Calu3 (cell line): ENCODE data around the gene MMP23B. TPM values are rescaled to one million over a fixed set of nuclear protein-coding genes. Genes with fewer than 3 reads are reported as not detected.

ENCODE experiments used
- BruUV-seq: library from RNA; stranded (reverse); fragments of 400-500 nt; replicated peaks from 2 replicates; lab custom pipeline; 2021; lab: Mats Ljungman, UMichigan
- CTCF ChIA-PET: fragments of 300-600 bp; sonication (Branson Sonifier 250); formaldehyde crosslinking; loops from one replicate; lab custom pipeline; 2022; ENCODE audit warnings: antibody characterized with exemption; lab: Charles Lee
- DNase-seq: peaks from one replicate; pipeline ENCODE4 v3.0.0; 2022
- H3K27ac Mint-ChIP-seq: one replicate; pipeline ENCODE4 v1.8.0; 2022; ENCODE audit warnings: mixed read lengths; ENCODE audit not compliant: unreplicated experiment
- H3K27me3 Mint-ChIP-seq: one replicate; pipeline ENCODE4 v1.8.0; 2022; ENCODE audit warnings: mixed read lengths; ENCODE audit not compliant: unreplicated experiment
- H3K36me3 Mint-ChIP-seq: one replicate; pipeline ENCODE4 v1.8.0; 2022; ENCODE audit warnings: mild to moderate bottlenecking, moderate library complexity, mixed read lengths; ENCODE audit not compliant: insufficient read depth, unreplicated experiment
- H3K4me1 Mint-ChIP-seq: one replicate; pipeline ENCODE4 v1.8.0; 2022; ENCODE audit warnings: mild to moderate bottlenecking, low read depth, mixed read lengths; ENCODE audit not compliant: unreplicated experiment
- H3K4me3 Mint-ChIP-seq: one replicate; pipeline ENCODE4 v1.8.0; 2022; ENCODE audit warnings: mild to moderate bottlenecking, low read depth, moderate library complexity, mixed read lengths; ENCODE audit not compliant: unreplicated experiment
- H3K9me3 Mint-ChIP-seq: one replicate; pipeline ENCODE4 v1.8.0; 2022; ENCODE audit warnings: low read depth, mixed read lengths; ENCODE audit not compliant: unreplicated experiment
- intact Hi-C: fragments of 100-400 bp; cut with micrococcal nuclease; formaldehyde crosslinking; loops from one replicate; pipeline ENCODE4 v1.10.0; 2022; ENCODE audit not compliant: unreplicated experiment
- total RNA-seq: library from RNA; stranded (reverse); gene quantifications from 2 replicates; pipeline ENCODE4 v1.2.3, GENCODE V29; 2022
- TF ChIP-seq, protein P1 (sequence below): fragments of 200-600 bp; IDR thresholded peaks from one replicate; pipeline ENCODE4 v1.8.0; 2022; ENCODE audit warnings: antibody characterized with exemption; ENCODE audit not compliant: unreplicated experiment

Gene MMP23B
- total RNA-seq, 1 experiment from 2014 or later, result 1.9 TPM

- CTCF ChIA-PET, result no interaction called here
- Mint-ChIP-seq H3K27ac (no peak overlapping the region), H3K36me3 (peaks cover 17% of the 10 kb centered on the region), H3K4me1 (no peaks in the 10 kb centered on the region), H3K4me3 (no peak overlapping the region), H3K27me3 (no peaks in the 10 kb centered on the region), H3K9me3 (no peaks in the 10 kb centered on the region)
- no peak for DNase-seq
- TF ChIP-seq, protein P1, sequence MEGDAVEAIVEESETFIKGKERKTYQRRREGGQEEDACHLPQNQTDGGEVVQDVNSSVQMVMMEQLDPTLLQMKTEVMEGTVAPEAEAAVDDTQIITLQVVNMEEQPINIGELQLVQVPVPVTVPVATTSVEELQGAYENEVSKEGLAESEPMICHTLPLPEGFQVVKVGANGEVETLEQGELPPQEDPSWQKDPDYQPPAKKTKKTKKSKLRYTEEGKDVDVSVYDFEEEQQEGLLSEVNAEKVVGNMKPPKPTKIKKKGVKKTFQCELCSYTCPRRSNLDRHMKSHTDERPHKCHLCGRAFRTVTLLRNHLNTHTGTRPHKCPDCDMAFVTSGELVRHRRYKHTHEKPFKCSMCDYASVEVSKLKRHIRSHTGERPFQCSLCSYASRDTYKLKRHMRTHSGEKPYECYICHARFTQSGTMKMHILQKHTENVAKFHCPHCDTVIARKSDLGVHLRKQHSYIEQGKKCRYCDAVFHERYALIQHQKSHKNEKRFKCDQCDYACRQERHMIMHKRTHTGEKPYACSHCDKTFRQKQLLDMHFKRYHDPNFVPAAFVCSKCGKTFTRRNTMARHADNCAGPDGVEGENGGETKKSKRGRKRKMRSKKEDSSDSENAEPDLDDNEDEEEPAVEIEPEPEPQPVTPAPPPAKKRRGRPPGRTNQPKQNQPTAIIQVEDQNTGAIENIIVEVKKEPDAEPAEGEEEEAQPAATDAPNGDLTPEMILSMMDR, result no peak
- no TSS peak for BruUV-seq
- intact Hi-C loops, result no loop called here
Measured at GRCh38 chr1:1683104-1683905, 51.3 kb downstream of the MMP23B start.

Other genes starting within 250 kb of the MMP23B start
- gene CCNL2, start 232.8 kb upstream of the MMP23B start, total RNA-seq, result 166 and 172 TPM in 2 replicates
- 81.2 and 99.1 TPM in 2 replicates for gene MRPL20, start 224.9 kb upstream of the MMP23B start, total RNA-seq
- not detected in 2 replicates for gene ANKRD65, start 210.9 kb upstream of the MMP23B start, total RNA-seq
- gene VWA1, start 196.5 kb upstream of the MMP23B start, total RNA-seq, result 78.7 and 78.9 TPM in 2 replicates
- gene ATAD3C, start 182.5 kb upstream of the MMP23B start, total RNA-seq, result 0.29 and 0.45 TPM in 2 replicates
- 46.3 and 56.4 TPM in 2 replicates for gene ATAD3B, start 160.4 kb upstream of the MMP23B start, total RNA-seq
- 46.2 and 54.4 TPM in 2 replicates for gene ATAD3A, start 120.0 kb upstream of the MMP23B start, total RNA-seq
- 5.0 and 5.1 TPM in 2 replicates for gene TMEM240, start 91.5 kb upstream of the MMP23B start, total RNA-seq
- 105 and 117 TPM in 2 replicates for gene SSU72, start 57.3 kb upstream of the MMP23B start, total RNA-seq
- gene FNDC10, start 32.0 kb upstream of the MMP23B start, total RNA-seq, result 3.5 and 4.7 TPM in 2 replicates
- 50.0 and 50.3 TPM in 2 replicates for gene MIB2, start 16.7 kb upstream of the MMP23B start, total RNA-seq
- 24.2 and 24.9 TPM in 2 replicates for gene CDK11B, start 26.8 kb downstream of the MMP23B start, total RNA-seq
- 39.3 and 40.2 TPM in 2 replicates for gene SLC35E2B, start 60.6 kb downstream of the MMP23B start, total RNA-seq
- gene CDK11A, start 92.2 kb downstream of the MMP23B start, total RNA-seq, result 36.2 and 41.7 TPM in 2 replicates
- 92.2 and 103 TPM in 2 replicates for gene NADK, start 146.3 kb downstream of the MMP23B start, total RNA-seq